K562 (cell line): Measurements from ENCODE around the gene VASH2. TPM values are rescaled to one million over a fixed set of nuclear protein-coding genes. Genes with fewer than 3 reads are reported as not detected.

Source experiments
- E2F5 ChIP-seq: sonication (generic); formaldehyde crosslinking; IDR thresholded peaks from 2 replicates; pipeline ENCODE4 v1.8.0; 2022; ENCODE audit warnings: mild to moderate bottlenecking, missing genetic modification reagents
- FOXM1 ChIP-seq, 2 experiments: fragments of 450-650 bp in 1 of 2; sonication (generic) in 1 of 2; formaldehyde crosslinking in 1 of 2; IDR thresholded peaks; 2 replicates each; pipeline versions ENCODE4 v1.6.1 to v1.9.0; 2017 to 2022; ENCODE audit warnings: low read depth in 2 of 2, mild to moderate bottlenecking in 2 of 2, missing genetic modification reagents in 1 of 2, moderate library complexity in 1 of 2
- POLR2H ChIP-seq: IDR thresholded peaks from 2 replicates; pipeline ENCODE4 v1.6.1; 2016; ENCODE audit warnings: missing genetic modification characterization, low read depth, mild to moderate bottlenecking, control low read depth, missing compliant biosample characterization, moderate library complexity
- SMARCB1 ChIP-seq: IDR thresholded peaks from 2 replicates; pipeline ENCODE4 v1.6.1; 2011; ENCODE audit warnings: improper control_type of control experiment, low read depth; ENCODE audit not compliant: insufficient read length
- STAT5A ChIP-seq: IDR thresholded peaks from 2 replicates; pipeline ENCODE4 v1.6.1; 2012; ENCODE audit warnings: low read length, inconsistent platforms, borderline replicate concordance
- TFAM ChIP-seq: fragments of 250-450 bp; sonication (Bioruptor Pico); conservative IDR thresholded peaks from 2 replicates; pipeline ENCODE4 v1.5.0; 2021; ENCODE audit warnings: mild to moderate bottlenecking, moderate library complexity
- ZBTB2 ChIP-seq: fragments of 450-650 bp; IDR thresholded peaks from 2 replicates; pipeline ENCODE4 v1.6.1; 2016; ENCODE audit warnings: antibody characterized with exemption
- ZNF76 ChIP-seq: fragments of 250-450 bp; sonication (Bioruptor Pico); IDR thresholded peaks from 2 replicates; pipeline ENCODE4 v1.4.0; 2020; ENCODE audit warnings: mild to moderate bottlenecking, moderate library complexity, borderline replicate concordance
- polyA plus RNA-seq, 8 experiments: library from polyadenylated mRNA; depleted of rRNA in 4 of 8; stranded (reverse) in 5 of 8; unstranded in 3 of 8; fragments of >200 nt; fragmentation: Nextera tagmentation in 2 of 8; fragmentation: Illumina TruSeq in 1 of 8; extraction: Ambion mirVana in 2 of 8; extraction: Trizol in 1 of 8; gene quantifications; 2 replicates each; pipeline versions ENCODE4 v1.2.1 to v1.2.3, GENCODE V29; 2011 to 2014; ENCODE audit warnings: inconsistent platforms in 1 of 8, missing spikeins in 1 of 8
- total RNA-seq, 7 experiments: library from RNA; depleted of rRNA in 6 of 7; stranded (reverse); fragments of >200 nt in 6 of 7; fragmentation: Illumina TruSeq in 2 of 7; extraction: Trizol in 2 of 7; gene quantifications; 2 replicates each; pipeline versions ENCODE4 v1.2.1 to v1.2.3, GENCODE V29; 2011 to 2021; ENCODE audit warnings: low replicate concordance in 1 of 7

VASH2 gene
- total and polyA plus RNA-seq, 9 of the 15 experiments (the other 6 are each of a cell fraction or from before 2014, with no cell fraction given) = 0.04 to 0.40 (median 0.10) TPM; not detected in 1

- TF ChIP-seq TFAM (no peak), ZNF76 (CRISPR knock-in tag) (no peak), STAT5A (no peak), POLR2H (tag) (no peak), SMARCB1 (no peak), ZBTB2 (no peak), E2F5 (CRISPR knock-in tag) (no peak), FOXM1 (IDR thresholded peaks at IDR 0.05; ENCODE audit: low read depth) (no peak), FOXM1 (CRISPR knock-in tag; IDR thresholded peaks at IDR 0.05; ENCODE audit: low read depth) (no peak)
- TF ChIP-seq, all 486 proteins: peak for 18
Measured at GRCh38 chr1:212958175-212958574, 7.8 kb downstream of the VASH2 start (continued).
